ENCODE data around the gene TES. TPM values are rescaled to one million over a fixed set of nuclear protein-coding genes. Genes with fewer than 3 reads are reported as not detected.

The TES gene
- total and polyA plus RNA-seq, 2 of the 8 experiments (the other 6 are each of a cell fraction or from before 2014, with no cell fraction given): 18.2 to 36.3 TPM

- H3K27me3 ChIP-seq (replicated peaks in 1 of 4; ENCODE audit: control insufficient read depth in 3 of 4, extremely low read depth in 1 of 4, insufficient read depth in 3 of 4, low read length in 3 of 4): no peaks in the 10 kb centered on the region
- H3K9me3 ChIP-seq (ENCODE audit: insufficient read depth in 2 of 2, low read depth in 1 of 2, low read length in 1 of 2): peaks cover 0 to 9% of the 10 kb centered on the region in 2 experiments; a peak in 1 of 4 replicates
- no peak overlapping the region for H3K4ac ChIP-seq (replicated peaks; ENCODE audit: insufficient read length, low read depth, low read length)
- H2BK15ac ChIP-seq (ENCODE audit: low read length): no peak overlapping the region
- H3K27ac ChIP-seq (ENCODE audit: low read depth, low read length): no peak overlapping the region
- no peaks in the 10 kb centered on the region for H3K23me2 ChIP-seq (ENCODE audit: low read depth, low read length)
- H3K4me1 ChIP-seq (replicated peaks in 1 of 4; ENCODE audit: control insufficient read depth in 3 of 4, insufficient read depth in 4 of 4, low read length in 3 of 4): no peaks in the 10 kb centered on the region
- H2BK20ac ChIP-seq (ENCODE audit: low read length): no peak overlapping the region
- H4K8ac ChIP-seq (ENCODE audit: extremely low read depth, insufficient read depth, low read length): no peak overlapping the region
- H2BK5ac ChIP-seq (ENCODE audit: low read depth, low read length): no peak overlapping the region
- H3K14ac ChIP-seq (ENCODE audit: insufficient read length): no peak overlapping the region
- no peak overlapping the region for H4K5ac ChIP-seq (ENCODE audit: insufficient read length, low read depth, low read length)
- TF ChIP-seq SP4 (IDR thresholded peaks at IDR 0.05; ENCODE audit: low read length): no peak
- no peak for TF ChIP-seq E2F6 (IDR thresholded peaks at IDR 0.05)
- no peak for TF ChIP-seq JUN (IDR thresholded peaks at IDR 0.05; ENCODE audit: low read depth, low read length)
- TF ChIP-seq POLR2A (IDR thresholded peaks at IDR 0.05; ENCODE audit: control extremely low read depth in 1 of 2, low read depth in 2 of 2, low read length in 2 of 2): no peak
- no peak for TF ChIP-seq EGR1 (IDR thresholded peaks at IDR 0.05; ENCODE audit: borderline replicate concordance, low read depth, low read length)
- no peaks in the 10 kb centered on the region; the same call in 1 of the 2 replicates for H3K79me1 ChIP-seq (ENCODE audit: low read depth, low read length)
- ChIA-PET POLR2A (ENCODE audit: partially characterized antibody) (interaction anchor here (1.0 to 1.2 kb wide), 2 partner anchors 29 to 30 kb away, joined by 3 read pairs; no protein-coding TSS in a partner anchor), CTCF (ENCODE audit: partially characterized antibody) (interaction anchor here (0.7 to 6.9 kb wide), 12 partner anchors 9 to 940 kb away, joined by 3 to 175 read pairs (median 6); no protein-coding TSS in a partner anchor)
- H2BK12ac ChIP-seq (ENCODE audit: low read depth, low read length): no peak overlapping the region
- H3K9ac ChIP-seq (replicated peaks in 1 of 4; ENCODE audit: extremely low read depth in 1 of 4, low read depth in 3 of 4, low read length in 3 of 4): no peak overlapping the region
- H4K91ac ChIP-seq (replicated peaks; ENCODE audit: insufficient read length, low read length): no peak overlapping the region
- no peak overlapping the region for H3K4me2 ChIP-seq (ENCODE audit: insufficient read depth in 1 of 2, low read depth in 2 of 2, low read length in 2 of 2)
- H3K56ac ChIP-seq (replicated peaks; ENCODE audit: insufficient read length, low read depth, low read length): no peak overlapping the region
- H3K79me2 ChIP-seq (ENCODE audit: control insufficient read depth in 1 of 2, insufficient read depth in 2 of 2, low read length in 2 of 2): no peaks in the 10 kb centered on the region
- no peak overlapping the region for H2BK120ac ChIP-seq (replicated peaks; ENCODE audit: low read depth, low read length)
- no peak overlapping the region for H3K23ac ChIP-seq (ENCODE audit: insufficient read length)
- H3K18ac ChIP-seq (ENCODE audit: extremely low read depth, low read length): no peak overlapping the region
- DNase-seq (ENCODE audit: low read depth in 1 of 2, low spot score in 2 of 2): no peak
- no peaks in the 10 kb centered on the region for H3K36me3 ChIP-seq (ENCODE audit: control insufficient read depth in 2 of 4, insufficient read depth in 4 of 4, low read length in 3 of 4)
- no peaks in the 10 kb centered on the region for H4K20me1 ChIP-seq (replicated peaks in 1 of 2; ENCODE audit: control insufficient read depth in 1 of 2, insufficient read depth in 2 of 2, low read length in 2 of 2)
- no peak overlapping the region for H2AK5ac ChIP-seq (ENCODE audit: low read depth, low read length)
- H2AFZ ChIP-seq (ENCODE audit: low read length): no peak overlapping the region
- FAIRE-seq: no peak
- no peak overlapping the region for H3K4me3 ChIP-seq (ENCODE audit: extremely low read depth in 1 of 4, insufficient read depth in 2 of 4, low read depth in 3 of 4, low read length in 4 of 4)
- 94% methylated on average over 16 of the region's 30 CpGs; no CpG with 5 or more reads in 1 of the 2 experiments for WGBS, 2 experiments (ENCODE audit: extremely low coverage in 1 of 2, insufficient coverage in 1 of 2, insufficient read length in 1 of 2, insufficient replicate concordance in 2 of 2, low coverage in 1 of 2, low lambda C conversion rate in 2 of 2, missing lambda C conversion rate in 1 of 2)
Observed at GRCh38 chr7:116182023-116182422, 28.3 kb upstream of the TES start.
